Measurements from ENCODE around the gene MT1B.

The MT1B gene

GRCh38 chr16:56623637-56624036, 28.0 kb upstream of the MT1B start:
- Histone ChIP-seq H3K36me3 (ENCODE audit: insufficient read depth, low read length) (no peaks in the 10 kb centered on the region), H3K27ac (ENCODE audit: low read length) (no peak overlapping the region)

GRCh38 chr16:56625140-56625942, 26.3 kb upstream of the MT1B start, which contains the start of gene MT1E:
Gene MT1E, plus strand, starts transcription at chr16:56625781. Its CDS starts 71 bp downstream, at chr16:56625852.
- H3K36me3 ChIP-seq (ENCODE audit: insufficient read depth, low read length), result no peaks in the 10 kb centered on the region
- H3K27ac ChIP-seq (ENCODE audit: low read length), result no peak within 1 kb of the TSS
- H4K20me1 ChIP-seq (ENCODE audit: insufficient read depth, low read length), result no peaks in the 10 kb centered on the region
- no peak within 1 kb of the TSS for H3K9ac ChIP-seq (ENCODE audit: low read depth, low read length)
- H3K9me3 ChIP-seq (ENCODE audit: insufficient read depth, low read length, severe bottlenecking), result no peaks in the 10 kb centered on the region
- no peak within 1 kb of the TSS for H2AFZ ChIP-seq (ENCODE audit: low read depth, low read length)
- H3K4me1 ChIP-seq (ENCODE audit: insufficient read depth, low read length), result no peaks in the 10 kb centered on the region
- TF ChIP-seq, protein P1, sequence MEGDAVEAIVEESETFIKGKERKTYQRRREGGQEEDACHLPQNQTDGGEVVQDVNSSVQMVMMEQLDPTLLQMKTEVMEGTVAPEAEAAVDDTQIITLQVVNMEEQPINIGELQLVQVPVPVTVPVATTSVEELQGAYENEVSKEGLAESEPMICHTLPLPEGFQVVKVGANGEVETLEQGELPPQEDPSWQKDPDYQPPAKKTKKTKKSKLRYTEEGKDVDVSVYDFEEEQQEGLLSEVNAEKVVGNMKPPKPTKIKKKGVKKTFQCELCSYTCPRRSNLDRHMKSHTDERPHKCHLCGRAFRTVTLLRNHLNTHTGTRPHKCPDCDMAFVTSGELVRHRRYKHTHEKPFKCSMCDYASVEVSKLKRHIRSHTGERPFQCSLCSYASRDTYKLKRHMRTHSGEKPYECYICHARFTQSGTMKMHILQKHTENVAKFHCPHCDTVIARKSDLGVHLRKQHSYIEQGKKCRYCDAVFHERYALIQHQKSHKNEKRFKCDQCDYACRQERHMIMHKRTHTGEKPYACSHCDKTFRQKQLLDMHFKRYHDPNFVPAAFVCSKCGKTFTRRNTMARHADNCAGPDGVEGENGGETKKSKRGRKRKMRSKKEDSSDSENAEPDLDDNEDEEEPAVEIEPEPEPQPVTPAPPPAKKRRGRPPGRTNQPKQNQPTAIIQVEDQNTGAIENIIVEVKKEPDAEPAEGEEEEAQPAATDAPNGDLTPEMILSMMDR (IDR thresholded peaks at IDR 0.05; ENCODE audit: borderline replicate concordance, extremely low read depth, low read length, poor library complexity, severe bottlenecking), result no peak
- TF ChIP-seq EZH2 (IDR thresholded peaks at IDR 0.05; ENCODE audit: borderline replicate concordance, low read depth, low read length, severe bottlenecking), result no peak
- H3K4me3 ChIP-seq (ENCODE audit: low read depth in 1 of 2, low read length in 2 of 2), result no peak within 1 kb of the TSS
- no peak within 1 kb of the TSS for H3K4me2 ChIP-seq (ENCODE audit: insufficient read depth, low read length)
- peaks cover 15% of the 10 kb centered on the region for H3K27me3 ChIP-seq (ENCODE audit: insufficient read depth, low read length, poor library complexity)
- DNase-seq (no peak), ATAC-seq (ENCODE audit: insufficient read depth, low read depth) (no peak)
- no peaks in the 10 kb centered on the region for H3K79me2 ChIP-seq (ENCODE audit: insufficient read depth, low read length)

More at GRCh38 chr16:56623637-56624036, 28.0 kb upstream of the MT1B start:
- H3K79me2 ChIP-seq (ENCODE audit: insufficient read depth, low read length), result no peaks in the 10 kb centered on the region
- no peak overlapping the region for H3K4me3 ChIP-seq (ENCODE audit: low read depth in 1 of 2, low read length in 2 of 2)
- no peak overlapping the region for H3K4me2 ChIP-seq (ENCODE audit: insufficient read depth, low read length)
- no peaks in the 10 kb centered on the region for H3K9me3 ChIP-seq (ENCODE audit: insufficient read depth, low read length, severe bottlenecking)
- H4K20me1 ChIP-seq (ENCODE audit: insufficient read depth, low read length), result no peaks in the 10 kb centered on the region
- TF ChIP-seq EZH2 (IDR thresholded peaks at IDR 0.05; ENCODE audit: borderline replicate concordance, low read depth, low read length, severe bottlenecking), result no peak
- TF ChIP-seq, protein P1 (IDR thresholded peaks at IDR 0.05; ENCODE audit: borderline replicate concordance, extremely low read depth, low read length, poor library complexity, severe bottlenecking), result no peak
- DNase-seq (no peak), ATAC-seq (ENCODE audit: insufficient read depth, low read depth) (no peak)
- no peak overlapping the region for H3K9ac ChIP-seq (ENCODE audit: low read depth, low read length)
- H3K27me3 ChIP-seq (ENCODE audit: insufficient read depth, low read length, poor library complexity), result peaks cover 9% of the 10 kb centered on the region
- H2AFZ ChIP-seq (ENCODE audit: low read depth, low read length), result no peak overlapping the region
- no peaks in the 10 kb centered on the region for H3K4me1 ChIP-seq (ENCODE audit: insufficient read depth, low read length)

- DNase-seq, result no peak
- Histone ChIP-seq H3K9ac (ENCODE audit: low read depth, low read length) (no peak overlapping the region), H3K4me2 (ENCODE audit: insufficient read depth, low read length) (no peak overlapping the region), H3K27me3 (ENCODE audit: insufficient read depth, low read length, poor library complexity) (peaks cover 15% of the 10 kb centered on the region), H3K4me3 (ENCODE audit: low read depth in 1 of 2, low read length in 2 of 2) (no peak overlapping the region), H3K36me3 (ENCODE audit: insufficient read depth, low read length) (no peaks in the 10 kb centered on the region), H2AFZ (ENCODE audit: low read depth, low read length) (no peak overlapping the region), H3K9me3 (ENCODE audit: insufficient read depth, low read length, severe bottlenecking) (no peaks in the 10 kb centered on the region), H3K79me2 (ENCODE audit: insufficient read depth, low read length) (no peaks in the 10 kb centered on the region), H4K20me1 (ENCODE audit: insufficient read depth, low read length) (no peaks in the 10 kb centered on the region), H3K27ac (ENCODE audit: low read length) (no peak overlapping the region), H3K4me1 (ENCODE audit: insufficient read depth, low read length) (no peaks in the 10 kb centered on the region)
- ATAC-seq (ENCODE audit: insufficient read depth, low read depth), result no peak
- TF ChIP-seq EZH2 (IDR thresholded peaks at IDR 0.05; ENCODE audit: borderline replicate concordance, low read depth, low read length, severe bottlenecking), result no peak
- TF ChIP-seq, protein P1 (IDR thresholded peaks at IDR 0.05; ENCODE audit: borderline replicate concordance, extremely low read depth, low read length, poor library complexity, severe bottlenecking), result no peak
These were observed 25.6 kb upstream of the MT1B start for GRCh38 chr16:56625943-56626654.
